ENCODE measurements around the gene ITK.
"Not testable (repeated sequence)": the region's sequence is repeated elsewhere in the genome, so short reads cannot be mapped to it uniquely, and the experiment has no call there.

The ITK gene

GRCh38 chr5:157213527-157214243 is 33.0 kb downstream of the ITK start:
- no peak for DNase-seq

- no peak for DNase-seq
These were observed 33.8 kb downstream of the ITK start for GRCh38 chr5:157214415-157214814.

GRCh38 chr5:157214861-157215513 is 34.3 kb downstream of the ITK start:
- no peak for DNase-seq

- no peak for DNase-seq
These were observed 35.0 kb downstream of the ITK start for GRCh38 chr5:157215514-157216167.

- no peak for DNase-seq
These were observed 35.9 kb downstream of the ITK start for GRCh38 chr5:157216391-157217142.

- no peak for DNase-seq
These were observed 36.8 kb downstream of the ITK start for GRCh38 chr5:157217289-157218024.

GRCh38 chr5:157219491-157220271 is 39.0 kb downstream of the ITK start:
- no peak for DNase-seq

- no peak for DNase-seq
These were observed 41.3 kb downstream of the ITK start for GRCh38 chr5:157221959-157222358.

- no peak for DNase-seq
These were observed 42.0 kb downstream of the ITK start for GRCh38 chr5:157222506-157223230.

GRCh38 chr5:157225469-157226422 is 45.1 kb downstream of the ITK start:
- no peak for DNase-seq

GRCh38 chr5:157230610-157231009 is 50.0 kb downstream of the ITK start:
- DNase-seq = no peak

- DNase-seq = no peak
These were observed 52.1 kb downstream of the ITK start for GRCh38 chr5:157232706-157233105.

GRCh38 chr5:157233515-157233914 is 52.9 kb downstream of the ITK start:
- no peak for DNase-seq

GRCh38 chr5:157236423-157236822 is 55.8 kb downstream of the ITK start:
- no peak for DNase-seq

GRCh38 chr5:157241483-157241882 is 60.8 kb downstream of the ITK start:
- no peak for DNase-seq

- not testable (repeated sequence) for DNase-seq
These were observed 64.1 kb downstream of the ITK start for GRCh38 chr5:157244704-157245103.

GRCh38 chr5:157245476-157245875 is 64.8 kb downstream of the ITK start:
- DNase-seq = no peak

- DNase-seq = no peak
These were observed 65.2 kb downstream of the ITK start for GRCh38 chr5:157245886-157246285.

GRCh38 chr5:157247267-157247666 is 66.6 kb downstream of the ITK start:
- DNase-seq = no peak

Data from AML-193 (cell line).